ENCODE results near the gene LRRC4C. TPM values are rescaled to one million over a fixed set of nuclear protein-coding genes. Genes with fewer than 3 reads are reported as not detected.
A peak's percentile ranks its signal among the peaks of the same experiment; 100 is the strongest.

Gene LRRC4C
- total RNA-seq, 1 experiment from 2014 or later = 0.13 TPM

DNA sequence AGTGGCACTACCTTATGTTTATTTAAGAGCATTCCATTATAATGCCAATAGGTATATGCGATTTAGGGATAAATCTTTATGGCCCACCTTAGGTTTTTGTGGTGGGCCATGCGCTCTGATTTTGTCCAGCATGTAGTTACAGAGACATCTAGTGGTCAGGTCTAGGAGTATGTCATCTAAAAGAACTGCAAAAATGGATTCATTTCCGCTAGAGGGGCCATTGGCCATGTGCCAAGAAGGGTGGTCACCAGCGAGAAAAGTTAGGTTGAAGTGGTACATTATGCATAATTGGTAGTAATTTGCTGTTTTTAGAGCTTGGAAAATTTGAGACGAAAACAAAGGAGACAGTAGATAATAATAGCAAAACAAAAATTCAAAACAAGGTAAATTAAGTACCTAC, 27.7 kb downstream of the LRRC4C start:
- Mint-ChIP-seq H3K4me3 (no peak overlapping the region), H3K27me3 (ENCODE audit: low read depth) (no peaks in the 10 kb centered on the region), H3K36me3 (ENCODE audit: insufficient read depth in 1 of 3, low read depth in 3 of 3) (peaks cover 0 to 2% (median 0%) of the 10 kb centered on the region in 3 experiments; a peak in 1 of 7 replicates), H3K4me1 (peaks cover 11 to 13% of the 10 kb centered on the region in 2 experiments), H3K27ac (no peak overlapping the region), H3K9me3 (no peaks in the 10 kb centered on the region)
- Histone ChIP-seq H3K27ac (ENCODE audit: insufficient read length, low read depth, low read length) (no peak overlapping the region), H4K8ac (replicated peaks; ENCODE audit: insufficient read length, low read depth, low read length) (no peak overlapping the region), H3K18ac (ENCODE audit: insufficient read length, low read depth, low read length) (no peak overlapping the region), H3K14ac (ENCODE audit: insufficient read depth, low read length) (no peak overlapping the region), H2BK120ac (ENCODE audit: low read depth, low read length, poor library complexity, severe bottlenecking) (no peak overlapping the region), H3K4me1 (ENCODE audit: insufficient read depth, low read length) (no peaks in the 10 kb centered on the region; the same call in 1 of the 2 replicates), H3K27me3 (ENCODE audit: insufficient read depth, low read length) (no peaks in the 10 kb centered on the region), H3K4ac (ENCODE audit: low read depth, low read length) (no peak overlapping the region), H3K4me2 (ENCODE audit: insufficient read depth, insufficient read length, low read length) (no peak overlapping the region), H4K91ac (ENCODE audit: insufficient read length, low read depth, low read length) (no peak overlapping the region), H3K79me2 (ENCODE audit: insufficient read depth, low read length) (no peaks in the 10 kb centered on the region), H3T11ph (ENCODE audit: low read length) (no peak overlapping the region), H3K23me2 (ENCODE audit: insufficient read length, low read depth, low read length, poor library complexity, severe bottlenecking) (no peaks in the 10 kb centered on the region), H3K23ac (ENCODE audit: insufficient read length, low read depth, low read length) (no peak overlapping the region), H3K9me3 (ENCODE audit: control insufficient read depth, low read depth, low read length) (no peaks in the 10 kb centered on the region), H4K20me1 (ENCODE audit: control insufficient read depth, insufficient read depth, insufficient read length) (no peaks in the 10 kb centered on the region), H3K79me1 (ENCODE audit: insufficient read depth, low read depth, low read length, poor library complexity, severe bottlenecking) (no peaks in the 10 kb centered on the region), H2BK5ac (ENCODE audit: insufficient read length, low read length) (no peak overlapping the region), H2BK20ac (ENCODE audit: low read depth, low read length, poor library complexity, severe bottlenecking) (no peak overlapping the region), H4K5ac (ENCODE audit: insufficient read length, low read depth, low read length) (no peak overlapping the region), H2AK5ac (ENCODE audit: insufficient read length, low read length) (no peak overlapping the region), H2BK15ac (ENCODE audit: low read depth, low read length) (no peak overlapping the region), H2BK12ac (ENCODE audit: insufficient read length, low read depth, low read length) (no peak overlapping the region), H2AFZ (ENCODE audit: low read length) (no peak overlapping the region), H3K9ac (ENCODE audit: extremely low read depth, insufficient read length, low read length) (no peak overlapping the region), H3K56ac (ENCODE audit: insufficient read length, low read depth, low read length) (no peak overlapping the region)
- no peak for DNase-seq
- TF ChIP-seq, protein P1, sequence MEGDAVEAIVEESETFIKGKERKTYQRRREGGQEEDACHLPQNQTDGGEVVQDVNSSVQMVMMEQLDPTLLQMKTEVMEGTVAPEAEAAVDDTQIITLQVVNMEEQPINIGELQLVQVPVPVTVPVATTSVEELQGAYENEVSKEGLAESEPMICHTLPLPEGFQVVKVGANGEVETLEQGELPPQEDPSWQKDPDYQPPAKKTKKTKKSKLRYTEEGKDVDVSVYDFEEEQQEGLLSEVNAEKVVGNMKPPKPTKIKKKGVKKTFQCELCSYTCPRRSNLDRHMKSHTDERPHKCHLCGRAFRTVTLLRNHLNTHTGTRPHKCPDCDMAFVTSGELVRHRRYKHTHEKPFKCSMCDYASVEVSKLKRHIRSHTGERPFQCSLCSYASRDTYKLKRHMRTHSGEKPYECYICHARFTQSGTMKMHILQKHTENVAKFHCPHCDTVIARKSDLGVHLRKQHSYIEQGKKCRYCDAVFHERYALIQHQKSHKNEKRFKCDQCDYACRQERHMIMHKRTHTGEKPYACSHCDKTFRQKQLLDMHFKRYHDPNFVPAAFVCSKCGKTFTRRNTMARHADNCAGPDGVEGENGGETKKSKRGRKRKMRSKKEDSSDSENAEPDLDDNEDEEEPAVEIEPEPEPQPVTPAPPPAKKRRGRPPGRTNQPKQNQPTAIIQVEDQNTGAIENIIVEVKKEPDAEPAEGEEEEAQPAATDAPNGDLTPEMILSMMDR (conservative IDR thresholded peaks at IDR 0.05) = peak; percentile 89
- no CpG with 5 or more reads among the region's 5 CpGs for whole genome bisulfite sequencing (ENCODE audit: extremely low coverage, insufficient read length, low lambda C conversion rate)

Data from H9 (cell line).